22Rv1 (cell line): ENCODE measurements around the gene PLGRKT.

Experiments
- ZFX ChIP-seq: fragments of 450-650 bp; IDR thresholded peaks from 2 replicates; pipeline ENCODE4 v1.6.1; 2017; ENCODE audit warnings: antibody characterized with exemption, borderline replicate concordance
- TF ChIP-seq, protein P1 (sequence below): fragments of 450-650 bp; IDR thresholded peaks from 2 replicates; pipeline ENCODE4 v1.5.1; 2017; ENCODE audit warnings: mild to moderate bottlenecking

DNA sequence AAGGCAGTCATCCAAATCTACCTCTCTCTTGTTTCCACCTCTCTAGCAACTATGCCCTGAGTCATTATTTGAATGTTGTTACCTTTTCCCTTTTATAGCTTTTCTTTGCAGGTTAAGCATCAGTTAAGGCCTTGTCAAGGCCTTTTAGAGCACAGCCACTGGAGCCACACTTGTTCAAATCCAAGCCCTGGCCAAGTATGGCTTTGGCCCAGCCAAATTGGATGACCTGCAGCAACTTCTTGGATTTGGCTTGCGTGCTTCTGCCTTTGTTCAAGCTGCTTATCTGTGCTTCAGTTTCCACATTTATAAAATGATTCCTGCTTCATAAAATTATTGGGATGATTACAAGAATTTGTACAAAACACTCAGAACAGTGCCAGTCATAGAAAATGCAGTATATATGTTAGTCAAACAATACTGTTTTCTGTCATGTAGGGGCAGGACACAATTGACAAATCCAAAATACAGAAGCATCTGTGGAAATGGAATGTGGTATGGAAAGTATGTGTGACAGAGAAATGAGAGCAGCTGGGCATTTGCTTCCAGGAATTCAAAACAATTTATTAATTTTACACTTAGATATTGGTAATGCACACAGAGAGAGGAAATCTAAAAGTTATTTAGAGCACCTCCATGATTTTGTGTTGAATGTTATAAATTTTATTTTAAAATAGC lies 80.2 kb downstream of the PLGRKT start:
- TF ChIP-seq, protein P1, sequence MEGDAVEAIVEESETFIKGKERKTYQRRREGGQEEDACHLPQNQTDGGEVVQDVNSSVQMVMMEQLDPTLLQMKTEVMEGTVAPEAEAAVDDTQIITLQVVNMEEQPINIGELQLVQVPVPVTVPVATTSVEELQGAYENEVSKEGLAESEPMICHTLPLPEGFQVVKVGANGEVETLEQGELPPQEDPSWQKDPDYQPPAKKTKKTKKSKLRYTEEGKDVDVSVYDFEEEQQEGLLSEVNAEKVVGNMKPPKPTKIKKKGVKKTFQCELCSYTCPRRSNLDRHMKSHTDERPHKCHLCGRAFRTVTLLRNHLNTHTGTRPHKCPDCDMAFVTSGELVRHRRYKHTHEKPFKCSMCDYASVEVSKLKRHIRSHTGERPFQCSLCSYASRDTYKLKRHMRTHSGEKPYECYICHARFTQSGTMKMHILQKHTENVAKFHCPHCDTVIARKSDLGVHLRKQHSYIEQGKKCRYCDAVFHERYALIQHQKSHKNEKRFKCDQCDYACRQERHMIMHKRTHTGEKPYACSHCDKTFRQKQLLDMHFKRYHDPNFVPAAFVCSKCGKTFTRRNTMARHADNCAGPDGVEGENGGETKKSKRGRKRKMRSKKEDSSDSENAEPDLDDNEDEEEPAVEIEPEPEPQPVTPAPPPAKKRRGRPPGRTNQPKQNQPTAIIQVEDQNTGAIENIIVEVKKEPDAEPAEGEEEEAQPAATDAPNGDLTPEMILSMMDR: no peak
- TF ChIP-seq ZFX: no peak
